Neural cell (in vitro differentiated cells): ENCODE results near the gene PARD3B.

ENCODE experiments used
- EP300 ChIP-seq: fragments of 450-650 bp; conservative IDR thresholded peaks from 2 replicates; pipeline ENCODE4 v1.6.1; 2014; ENCODE audit warnings: antibody characterized with exemption, mild to moderate bottlenecking, moderate library complexity; ENCODE audit not compliant: poor library complexity, severe bottlenecking
- EZH2 ChIP-seq: fragments of 200-600, 300-800 bp; shearing (Covaris generic), sonication (generic); IDR thresholded peaks from 2 replicates; pipeline ENCODE4 v1.6.1; 2014; ENCODE audit warnings: antibody characterized with exemption, low read length, borderline replicate concordance, mild to moderate bottlenecking; ENCODE audit not compliant: insufficient read depth, poor library complexity, severe bottlenecking
- POLR2AphosphoS5 ChIP-seq: IDR thresholded peaks from 2 replicates; pipeline ENCODE4 v1.6.1; 2012
- RAD21 ChIP-seq: fragments of 450-650 bp; conservative IDR thresholded peaks from 2 replicates; pipeline ENCODE4 v1.6.1; 2014; ENCODE audit warnings: antibody characterized with exemption, mild to moderate bottlenecking, moderate library complexity
- TAF1 ChIP-seq: IDR thresholded peaks from 2 replicates; pipeline ENCODE4 v1.6.1; 2012; ENCODE audit warnings: low read depth
- TF ChIP-seq, protein P1 (sequence below): fragments of 450-650 bp; IDR thresholded peaks from 2 replicates; pipeline ENCODE4 v1.5.1; 2014; ENCODE audit warnings: antibody characterized with exemption, mild to moderate bottlenecking, moderate library complexity; ENCODE audit not compliant: poor library complexity, severe bottlenecking
- TF ChIP-seq, protein P2 (sequence below): IDR thresholded peaks from 2 replicates; pipeline ENCODE4 v1.6.1; 2012; ENCODE audit warnings: borderline replicate concordance

DNA sequence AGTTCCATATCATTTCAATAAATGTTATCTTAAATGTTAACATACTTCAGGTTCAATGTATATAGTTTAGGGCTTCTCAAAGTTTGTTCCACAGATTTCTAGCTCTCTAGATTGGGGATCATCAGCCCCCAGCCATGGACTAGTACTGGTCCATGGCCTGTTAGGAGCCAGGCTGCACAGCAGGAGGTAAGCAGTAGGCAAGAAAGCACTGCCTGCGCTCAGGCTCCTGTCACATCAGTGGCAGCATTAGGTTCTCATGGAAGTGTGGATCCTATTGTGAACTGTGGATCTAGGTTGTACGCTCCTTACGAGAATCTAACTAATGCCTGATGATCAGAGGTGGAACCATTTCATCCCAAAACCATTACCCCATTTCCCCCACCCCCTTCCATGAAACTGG lies 531.1 kb downstream of the PARD3B start:
- TF ChIP-seq, protein P1, sequence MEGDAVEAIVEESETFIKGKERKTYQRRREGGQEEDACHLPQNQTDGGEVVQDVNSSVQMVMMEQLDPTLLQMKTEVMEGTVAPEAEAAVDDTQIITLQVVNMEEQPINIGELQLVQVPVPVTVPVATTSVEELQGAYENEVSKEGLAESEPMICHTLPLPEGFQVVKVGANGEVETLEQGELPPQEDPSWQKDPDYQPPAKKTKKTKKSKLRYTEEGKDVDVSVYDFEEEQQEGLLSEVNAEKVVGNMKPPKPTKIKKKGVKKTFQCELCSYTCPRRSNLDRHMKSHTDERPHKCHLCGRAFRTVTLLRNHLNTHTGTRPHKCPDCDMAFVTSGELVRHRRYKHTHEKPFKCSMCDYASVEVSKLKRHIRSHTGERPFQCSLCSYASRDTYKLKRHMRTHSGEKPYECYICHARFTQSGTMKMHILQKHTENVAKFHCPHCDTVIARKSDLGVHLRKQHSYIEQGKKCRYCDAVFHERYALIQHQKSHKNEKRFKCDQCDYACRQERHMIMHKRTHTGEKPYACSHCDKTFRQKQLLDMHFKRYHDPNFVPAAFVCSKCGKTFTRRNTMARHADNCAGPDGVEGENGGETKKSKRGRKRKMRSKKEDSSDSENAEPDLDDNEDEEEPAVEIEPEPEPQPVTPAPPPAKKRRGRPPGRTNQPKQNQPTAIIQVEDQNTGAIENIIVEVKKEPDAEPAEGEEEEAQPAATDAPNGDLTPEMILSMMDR, result no peak
- TF ChIP-seq TAF1 (no peak), POLR2AphosphoS5 (no peak), EZH2 (no peak), EP300 (no peak), RAD21 (no peak)
- TF ChIP-seq, protein P2, sequence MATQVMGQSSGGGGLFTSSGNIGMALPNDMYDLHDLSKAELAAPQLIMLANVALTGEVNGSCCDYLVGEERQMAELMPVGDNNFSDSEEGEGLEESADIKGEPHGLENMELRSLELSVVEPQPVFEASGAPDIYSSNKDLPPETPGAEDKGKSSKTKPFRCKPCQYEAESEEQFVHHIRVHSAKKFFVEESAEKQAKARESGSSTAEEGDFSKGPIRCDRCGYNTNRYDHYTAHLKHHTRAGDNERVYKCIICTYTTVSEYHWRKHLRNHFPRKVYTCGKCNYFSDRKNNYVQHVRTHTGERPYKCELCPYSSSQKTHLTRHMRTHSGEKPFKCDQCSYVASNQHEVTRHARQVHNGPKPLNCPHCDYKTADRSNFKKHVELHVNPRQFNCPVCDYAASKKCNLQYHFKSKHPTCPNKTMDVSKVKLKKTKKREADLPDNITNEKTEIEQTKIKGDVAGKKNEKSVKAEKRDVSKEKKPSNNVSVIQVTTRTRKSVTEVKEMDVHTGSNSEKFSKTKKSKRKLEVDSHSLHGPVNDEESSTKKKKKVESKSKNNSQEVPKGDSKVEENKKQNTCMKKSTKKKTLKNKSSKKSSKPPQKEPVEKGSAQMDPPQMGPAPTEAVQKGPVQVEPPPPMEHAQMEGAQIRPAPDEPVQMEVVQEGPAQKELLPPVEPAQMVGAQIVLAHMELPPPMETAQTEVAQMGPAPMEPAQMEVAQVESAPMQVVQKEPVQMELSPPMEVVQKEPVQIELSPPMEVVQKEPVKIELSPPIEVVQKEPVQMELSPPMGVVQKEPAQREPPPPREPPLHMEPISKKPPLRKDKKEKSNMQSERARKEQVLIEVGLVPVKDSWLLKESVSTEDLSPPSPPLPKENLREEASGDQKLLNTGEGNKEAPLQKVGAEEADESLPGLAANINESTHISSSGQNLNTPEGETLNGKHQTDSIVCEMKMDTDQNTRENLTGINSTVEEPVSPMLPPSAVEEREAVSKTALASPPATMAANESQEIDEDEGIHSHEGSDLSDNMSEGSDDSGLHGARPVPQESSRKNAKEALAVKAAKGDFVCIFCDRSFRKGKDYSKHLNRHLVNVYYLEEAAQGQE, result no peak
